GM18498 (cell line): ENCODE measurements around the gene SERPINE2.
A peak's percentile ranks its signal among the peaks of the same experiment; 100 is the strongest.

Experiments used
- ATAC-seq: cut with Tn5 transposase; IDR thresholded peaks from one replicate; pipeline ENCODE4 v1.9.1; 2021; ENCODE audit warnings: mild to moderate bottlenecking, moderate library complexity; ENCODE audit not compliant: unreplicated experiment

The SERPINE2 gene

GRCh38 chr2:224055101-224055500, 16.0 kb upstream of the SERPINE2 start:
- ATAC-seq, result no peak

GRCh38 chr2:224046752-224047151, 7.7 kb upstream of the SERPINE2 start:
- no peak for ATAC-seq

GRCh38 chr2:224042191-224042696, 3.2 kb upstream of the SERPINE2 start:
- ATAC-seq, result no peak

GRCh38 chr2:224041554-224041953, 2.5 kb upstream of the SERPINE2 start:
- ATAC-seq, result no peak

- no peak for ATAC-seq
Measured at GRCh38 chr2:224040753-224041152, 1.7 kb upstream of the SERPINE2 start.

GRCh38 chr2:224039770-224040440, 819 bp upstream of the SERPINE2 start:
- peak; percentile 7 for ATAC-seq

GRCh38 chr2:224038830-224039079, 331 bp downstream of the SERPINE2 start:
- peak; percentile 32 for ATAC-seq

- peak; percentile 62 for ATAC-seq
Measured at GRCh38 chr2:224038049-224038829, 847 bp downstream of the SERPINE2 start.

GRCh38 chr2:224036731-224037361, 2.2 kb downstream of the SERPINE2 start:
- no peak for ATAC-seq

- ATAC-seq, result no peak
Measured at GRCh38 chr2:224034017-224034416, 5.1 kb downstream of the SERPINE2 start.

GRCh38 chr2:224033601-224034000, 5.5 kb downstream of the SERPINE2 start:
- no peak for ATAC-seq

- no peak for ATAC-seq
Measured at GRCh38 chr2:224032283-224032682, 6.8 kb downstream of the SERPINE2 start.

GRCh38 chr2:224031358-224031970, 7.6 kb downstream of the SERPINE2 start:
- ATAC-seq, result no peak

GRCh38 chr2:224030786-224031185, 8.3 kb downstream of the SERPINE2 start:
- no peak for ATAC-seq

GRCh38 chr2:224029876-224030275, 9.2 kb downstream of the SERPINE2 start:
- no peak for ATAC-seq

- no peak for ATAC-seq
Measured at GRCh38 chr2:224027931-224028330, 11.2 kb downstream of the SERPINE2 start.

GRCh38 chr2:224027070-224027469, 12.0 kb downstream of the SERPINE2 start:
- no peak for ATAC-seq

GRCh38 chr2:224025874-224026273, 13.2 kb downstream of the SERPINE2 start:
- peak; percentile 90 for ATAC-seq

GRCh38 chr2:224024270-224024669, 14.8 kb downstream of the SERPINE2 start:
- ATAC-seq, result no peak

- no peak for ATAC-seq
Measured at GRCh38 chr2:224023188-224023587, 15.9 kb downstream of the SERPINE2 start.

- ATAC-seq, result no peak
Measured at GRCh38 chr2:224022486-224022885, 16.6 kb downstream of the SERPINE2 start.

GRCh38 chr2:224020523-224020922, 18.6 kb downstream of the SERPINE2 start:
- ATAC-seq, result no peak
